ENCODE data around the gene CHTF18.

The CHTF18 gene

DNA sequence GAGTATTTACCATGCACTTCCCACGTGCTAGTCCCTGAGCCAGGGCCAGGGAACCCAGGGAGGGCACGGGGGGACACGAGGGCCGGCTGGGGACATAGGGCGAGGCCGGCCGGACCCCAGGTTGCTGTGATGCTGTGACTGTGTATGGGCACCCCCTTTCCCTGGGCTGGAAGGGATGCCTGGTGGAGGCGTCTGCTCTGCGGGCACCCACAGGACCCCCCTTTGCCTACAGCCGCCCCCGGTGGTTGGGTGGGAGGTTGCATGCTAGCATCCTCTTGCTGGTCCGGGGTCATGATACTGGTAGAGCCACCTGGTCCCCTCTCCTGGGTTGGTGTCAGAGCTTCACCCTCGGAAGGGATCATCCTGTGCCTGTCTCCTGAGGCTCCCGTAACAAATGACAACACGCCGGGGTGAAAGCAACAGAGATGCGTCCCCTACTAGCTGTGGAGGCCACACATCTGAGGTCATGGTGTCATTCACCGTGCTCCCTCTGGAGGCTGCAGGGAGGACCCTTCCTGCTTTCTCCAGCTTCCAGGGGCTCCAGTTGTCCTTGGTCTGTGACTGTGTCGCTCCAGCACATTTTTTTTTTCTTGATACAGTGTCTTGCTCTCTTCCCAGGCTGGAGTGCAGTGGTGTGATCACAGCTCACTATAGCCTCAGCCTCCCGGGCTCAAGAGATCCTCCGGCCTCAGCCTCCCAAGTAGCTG, 44.5 kb upstream of the CHTF18 start:
- Histone ChIP-seq H3K9me3 (no peaks in the 10 kb centered on the region), H3K27me3 (no peaks in the 10 kb centered on the region), H3K4me3 (ENCODE audit: low read depth, low read length) (no peak overlapping the region), H3K36me3 (peaks cover 8% of the 10 kb centered on the region), H3K4me1 (no peaks in the 10 kb centered on the region; the same call in 1 of the 2 replicates)
- peak; percentile 40 for TF ChIP-seq CTCF (IDR thresholded peaks at IDR 0.05; ENCODE audit: low read depth, low read length)
- peak; percentile 41 for DNase-seq

DNA sequence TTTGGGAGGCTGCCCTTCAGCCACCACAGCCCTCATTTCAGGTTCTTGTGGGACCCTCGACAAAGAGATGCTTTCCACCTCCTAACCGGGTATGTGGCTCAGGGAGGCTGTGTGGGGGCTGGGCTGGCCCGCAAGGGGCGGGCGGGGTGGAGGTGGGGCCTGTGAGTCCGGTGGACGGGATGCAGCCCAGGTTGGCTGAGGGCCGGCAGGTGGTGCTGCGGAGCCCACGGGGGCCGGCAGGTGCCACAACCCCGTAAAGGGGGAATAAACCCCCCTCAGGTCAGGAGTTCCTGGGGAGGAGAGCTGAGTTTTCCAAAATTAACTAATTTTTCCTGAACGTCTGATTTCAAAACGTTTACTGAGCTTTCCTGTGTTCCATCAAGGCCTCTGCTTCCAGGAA, 42.7 kb upstream of the CHTF18 start:
- no peaks in the 10 kb centered on the region for H3K27me3 ChIP-seq
- TF ChIP-seq CTCF (IDR thresholded peaks at IDR 0.05; ENCODE audit: low read depth, low read length) = peak; percentile 46
- H3K36me3 ChIP-seq = no peaks in the 10 kb centered on the region
- no peak overlapping the region for H3K4me3 ChIP-seq (ENCODE audit: low read depth, low read length)
- no peaks in the 10 kb centered on the region for H3K4me1 ChIP-seq
- DNase-seq = peak; percentile 70
- no peaks in the 10 kb centered on the region for H3K9me3 ChIP-seq

GRCh38 chr16:746637-747036, 41.8 kb upstream of the CHTF18 start:
- H3K27me3 ChIP-seq = no peaks in the 10 kb centered on the region
- no peak overlapping the region for H3K4me3 ChIP-seq (ENCODE audit: low read depth, low read length)
- H3K36me3 ChIP-seq = no peaks in the 10 kb centered on the region
- no peaks in the 10 kb centered on the region for H3K9me3 ChIP-seq
- TF ChIP-seq CTCF (IDR thresholded peaks at IDR 0.05; ENCODE audit: low read depth, low read length) = no peak
- DNase-seq = no peak
- no peaks in the 10 kb centered on the region for H3K4me1 ChIP-seq

- Histone ChIP-seq H3K36me3 (no peaks in the 10 kb centered on the region), H3K4me1 (no peaks in the 10 kb centered on the region), H3K9me3 (no peaks in the 10 kb centered on the region), H3K27me3 (no peaks in the 10 kb centered on the region), H3K4me3 (ENCODE audit: low read depth, low read length) (no peak overlapping the region)
- no peak for TF ChIP-seq CTCF (IDR thresholded peaks at IDR 0.05; ENCODE audit: low read depth, low read length)
- no peak for DNase-seq
Measured at GRCh38 chr16:747978-748746, 40.3 kb upstream of the CHTF18 start.

GRCh38 chr16:749010-749409, 39.4 kb upstream of the CHTF18 start:
- TF ChIP-seq CTCF (IDR thresholded peaks at IDR 0.05; ENCODE audit: low read depth, low read length) = no peak
- H3K4me3 ChIP-seq (ENCODE audit: low read depth, low read length) = no peak overlapping the region
- no peak for DNase-seq
- no peaks in the 10 kb centered on the region for H3K27me3 ChIP-seq
- H3K36me3 ChIP-seq = no peaks in the 10 kb centered on the region
- H3K9me3 ChIP-seq = no peaks in the 10 kb centered on the region
- no peaks in the 10 kb centered on the region for H3K4me1 ChIP-seq

GRCh38 chr16:750485-750884, 37.9 kb upstream of the CHTF18 start:
- H3K4me3 ChIP-seq (ENCODE audit: low read depth, low read length) = no peak overlapping the region
- no peaks in the 10 kb centered on the region for H3K36me3 ChIP-seq
- no peaks in the 10 kb centered on the region for H3K9me3 ChIP-seq
- no peak for DNase-seq
- TF ChIP-seq CTCF (IDR thresholded peaks at IDR 0.05; ENCODE audit: low read depth, low read length) = no peak
- H3K27me3 ChIP-seq = no peaks in the 10 kb centered on the region
- no peaks in the 10 kb centered on the region for H3K4me1 ChIP-seq
